NCI-H2196 treated with DMSO at 0.1 percent for 48 hours (cell line): ENCODE results near the gene LRRC8D.

Experiments used
- DNase-seq: peaks from one replicate; lab custom pipeline; 2025; ENCODE audit not compliant: unreplicated experiment; lab: John Stamatoyannopoulos, UW

LRRC8D gene

GRCh38 chr1:89806616-89807015, 14.2 kb upstream of the LRRC8D start:
- DNase-seq: no peak

- no peak for DNase-seq
Observed at GRCh38 chr1:89807503-89807902, 13.3 kb upstream of the LRRC8D start.

- no peak for DNase-seq
Observed at GRCh38 chr1:89807983-89808382, 12.8 kb upstream of the LRRC8D start.

- no peak for DNase-seq
Observed at GRCh38 chr1:89808441-89809117, 12.3 kb upstream of the LRRC8D start.

- no peak for DNase-seq
Observed at GRCh38 chr1:89809556-89809955, 11.3 kb upstream of the LRRC8D start.

GRCh38 chr1:89810302-89810701, 10.5 kb upstream of the LRRC8D start:
- no peak for DNase-seq

GRCh38 chr1:89810880-89811279, 10.0 kb upstream of the LRRC8D start:
- no peak for DNase-seq

GRCh38 chr1:89812992-89813391, 7.8 kb upstream of the LRRC8D start:
- no peak for DNase-seq

GRCh38 chr1:89815040-89815439, 5.8 kb upstream of the LRRC8D start:
- no peak for DNase-seq

GRCh38 chr1:89815611-89816010, 5.2 kb upstream of the LRRC8D start:
- DNase-seq: no peak

- no peak for DNase-seq
Observed at GRCh38 chr1:89816366-89816765, 4.5 kb upstream of the LRRC8D start.

GRCh38 chr1:89821322-89822108, 683 bp downstream of the LRRC8D start:
- DNase-seq: no peak

GRCh38 chr1:89822109-89822962, 1.5 kb downstream of the LRRC8D start:
- no peak for DNase-seq

- no peak for DNase-seq
Observed at GRCh38 chr1:89822999-89823628, 2.3 kb downstream of the LRRC8D start.

- no peak for DNase-seq
Observed at GRCh38 chr1:89823679-89824292, 3.0 kb downstream of the LRRC8D start.

GRCh38 chr1:89826594-89826993, 5.8 kb downstream of the LRRC8D start:
- DNase-seq: no peak

- DNase-seq: no peak
Observed at GRCh38 chr1:89827330-89827729, 6.5 kb downstream of the LRRC8D start.

GRCh38 chr1:89827902-89828301, 7.1 kb downstream of the LRRC8D start:
- DNase-seq: no peak

- no peak for DNase-seq
Observed at GRCh38 chr1:89829186-89829585, 8.4 kb downstream of the LRRC8D start.

GRCh38 chr1:89831462-89832120, 10.8 kb downstream of the LRRC8D start:
- no peak for DNase-seq
